Measurements from ENCODE around the gene C17orf50.
"Not testable (repeated sequence)": the region's sequence is repeated elsewhere in the genome, so short reads cannot be mapped to it uniquely, and the experiment has no call there.

Gene C17orf50

GRCh38 chr17:35735036-35735805 lies 25.5 kb upstream of the C17orf50 start:
- no peak for DNase-seq

GRCh38 chr17:35736236-35736635 lies 24.5 kb upstream of the C17orf50 start:
- DNase-seq, result no peak

GRCh38 chr17:35738519-35739133 lies 22.1 kb upstream of the C17orf50 start:
- DNase-seq, result no peak

GRCh38 chr17:35740216-35740615 lies 20.5 kb upstream of the C17orf50 start:
- no peak for DNase-seq

DNA sequence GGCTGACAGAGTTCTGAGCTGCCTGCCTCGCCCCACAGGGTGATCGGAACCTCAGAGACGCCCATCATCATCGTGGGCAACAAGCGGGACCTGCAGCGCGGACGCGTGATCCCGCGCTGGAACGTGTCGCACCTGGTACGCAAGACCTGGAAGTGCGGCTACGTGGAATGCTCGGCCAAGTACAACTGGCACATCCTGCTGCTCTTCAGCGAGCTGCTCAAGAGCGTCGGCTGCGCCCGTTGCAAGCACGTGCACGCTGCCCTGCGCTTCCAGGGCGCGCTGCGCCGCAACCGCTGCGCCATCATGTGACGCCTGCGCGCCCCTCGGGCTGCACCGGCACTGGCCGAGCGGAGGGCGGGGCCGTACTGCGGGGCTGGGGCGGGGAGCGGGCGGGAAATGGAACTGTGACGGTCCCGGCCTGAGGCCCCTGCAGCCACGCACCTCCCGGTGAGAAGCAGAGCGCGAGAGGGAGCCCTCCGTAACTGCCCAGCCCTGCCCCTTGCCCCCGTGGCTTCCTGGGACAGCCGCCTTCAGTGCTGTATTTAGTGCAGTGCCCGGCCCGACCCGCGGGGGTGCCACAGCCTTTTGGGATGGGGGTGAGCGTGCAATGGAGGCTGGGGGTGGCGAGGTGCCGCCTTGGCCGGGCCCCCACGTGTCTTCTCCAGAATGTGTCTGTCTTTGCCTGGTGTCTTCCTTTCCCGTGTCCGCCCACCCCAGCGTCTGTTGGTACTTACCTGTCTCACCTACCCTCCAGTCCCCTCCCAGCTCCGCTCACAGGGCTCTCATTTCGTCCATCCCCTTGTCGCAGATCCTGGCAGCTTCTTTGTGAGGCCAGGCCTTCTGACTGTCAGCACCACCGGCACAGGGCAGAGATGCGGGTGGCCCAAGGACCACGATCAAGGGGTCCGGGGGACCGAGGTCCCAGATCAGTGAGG lies 19.4 kb upstream of the C17orf50 start:
- peak; percentile 39 for DNase-seq

- DNase-seq, result no peak
These were observed 18.2 kb upstream of the C17orf50 start for GRCh38 chr17:35742496-35742895.

DNA sequence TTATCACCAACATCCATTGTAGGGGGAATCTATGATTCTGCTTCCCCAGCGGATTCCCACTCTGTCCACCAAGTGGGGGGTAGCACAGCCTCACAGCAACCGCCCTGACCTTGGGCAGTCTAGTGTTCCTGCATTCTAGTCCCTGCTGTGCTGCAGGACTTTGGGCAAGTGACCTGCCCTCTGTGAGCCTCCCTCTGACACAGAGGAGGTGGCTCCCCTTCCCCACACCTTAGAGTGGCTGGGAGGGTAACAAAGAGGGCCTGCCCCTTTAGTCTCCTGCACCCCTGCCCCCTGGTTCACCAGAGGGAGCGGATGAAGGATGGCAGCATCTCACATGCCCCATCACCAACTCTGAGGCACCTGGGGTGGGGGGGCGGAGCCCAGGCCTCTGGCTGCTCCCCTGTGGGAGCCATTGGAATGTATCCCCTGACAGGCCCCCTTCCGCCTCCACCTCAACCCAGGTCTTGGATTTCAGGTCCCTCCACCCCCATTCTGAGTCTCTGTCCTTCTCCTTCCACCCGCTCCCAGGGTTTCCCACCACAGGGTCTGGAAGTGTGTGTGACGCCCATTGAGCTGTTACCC lies 17.7 kb upstream of the C17orf50 start:
- no peak for DNase-seq

DNA sequence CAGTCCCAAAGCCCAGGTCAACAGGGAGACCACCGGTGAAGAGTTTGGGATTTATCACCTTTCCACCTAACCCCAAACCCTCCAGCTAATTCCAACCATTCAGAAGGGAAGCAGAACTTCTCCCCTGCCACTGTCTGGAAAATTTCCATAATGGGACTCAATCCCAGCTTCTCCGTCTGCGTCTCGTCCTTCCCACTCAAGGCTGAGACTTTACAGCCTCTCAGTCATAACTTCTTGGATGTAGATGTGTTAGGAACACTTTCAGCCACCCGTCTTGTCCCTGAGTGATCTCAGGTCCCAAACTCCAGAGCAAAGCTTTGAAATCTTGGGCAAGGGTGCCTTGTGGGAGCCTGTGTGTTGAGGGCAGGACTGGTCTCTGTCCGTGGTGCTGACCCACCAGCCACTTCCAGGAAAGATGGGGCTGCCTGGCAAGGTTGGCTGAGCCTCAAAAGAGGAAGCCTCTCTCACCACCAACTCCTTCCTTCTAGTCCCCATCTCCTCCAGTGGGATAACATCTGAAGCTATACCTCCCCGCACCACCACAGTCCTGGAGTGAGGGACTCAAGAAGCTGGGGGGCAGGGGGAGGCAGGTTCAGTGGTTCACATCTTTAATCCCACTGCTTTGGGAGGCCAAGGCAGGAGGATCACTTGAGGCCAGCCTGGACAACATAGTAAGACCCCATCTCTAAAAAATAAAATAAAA lies 16.9 kb upstream of the C17orf50 start:
- no peak for DNase-seq

- DNase-seq, result no peak
These were observed 15.9 kb upstream of the C17orf50 start for GRCh38 chr17:35744830-35745229.

GRCh38 chr17:35745246-35745645 lies 15.4 kb upstream of the C17orf50 start:
- no peak for DNase-seq

- DNase-seq, result no peak
These were observed 14.9 kb upstream of the C17orf50 start for GRCh38 chr17:35745749-35746320.

DNA sequence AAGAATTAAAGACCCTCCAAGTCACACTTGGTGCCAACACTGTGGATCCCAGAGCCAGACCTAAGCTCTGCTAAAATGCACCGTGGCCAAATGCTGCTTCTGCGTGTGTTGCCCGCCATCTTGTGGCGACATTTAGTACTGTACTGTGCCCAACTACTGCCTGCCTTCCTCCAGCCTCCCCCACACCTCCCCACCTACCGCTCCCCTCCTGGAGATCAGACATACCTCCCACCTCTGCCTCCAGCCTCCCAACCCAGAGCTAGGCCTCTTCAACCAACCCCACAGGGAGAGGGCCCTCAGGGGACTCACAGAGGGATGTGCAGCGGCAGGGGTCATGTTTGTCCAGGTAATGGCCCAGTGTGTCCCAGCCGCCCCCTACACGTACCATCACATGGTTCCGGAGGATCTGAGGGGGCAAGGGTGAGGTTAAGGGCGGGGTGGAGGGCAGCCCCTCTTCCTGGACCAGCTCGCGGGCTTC lies 13.1 kb upstream of the C17orf50 start:
- peak; percentile 68 for DNase-seq

DNA sequence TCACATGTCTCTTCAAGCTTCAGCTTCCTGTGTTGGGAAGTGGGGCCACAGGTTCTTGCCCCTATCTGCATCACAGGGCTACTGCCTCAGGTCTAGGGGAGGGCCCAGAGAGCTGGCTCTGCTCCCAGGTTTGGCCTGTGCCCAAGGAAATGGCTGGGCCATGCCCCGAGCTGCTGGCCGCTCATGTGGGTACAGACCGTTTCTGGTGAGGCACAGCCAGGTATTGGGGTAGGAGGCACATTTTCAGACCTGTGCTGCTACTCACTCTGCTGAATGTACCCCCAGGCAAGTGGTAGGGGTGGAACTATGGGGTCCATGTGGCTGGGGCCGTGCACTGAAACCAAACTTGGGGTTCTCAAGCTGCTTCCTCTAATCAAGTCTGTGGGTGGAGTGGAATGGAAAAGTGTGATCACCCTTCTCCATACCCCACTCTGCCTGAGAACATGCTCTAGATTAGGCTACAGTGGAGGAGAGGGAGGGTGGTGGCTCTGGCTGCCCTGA lies 12.3 kb upstream of the C17orf50 start:
- no peak for DNase-seq

- no peak for DNase-seq
These were observed 11.7 kb upstream of the C17orf50 start for GRCh38 chr17:35748979-35749378.

DNA sequence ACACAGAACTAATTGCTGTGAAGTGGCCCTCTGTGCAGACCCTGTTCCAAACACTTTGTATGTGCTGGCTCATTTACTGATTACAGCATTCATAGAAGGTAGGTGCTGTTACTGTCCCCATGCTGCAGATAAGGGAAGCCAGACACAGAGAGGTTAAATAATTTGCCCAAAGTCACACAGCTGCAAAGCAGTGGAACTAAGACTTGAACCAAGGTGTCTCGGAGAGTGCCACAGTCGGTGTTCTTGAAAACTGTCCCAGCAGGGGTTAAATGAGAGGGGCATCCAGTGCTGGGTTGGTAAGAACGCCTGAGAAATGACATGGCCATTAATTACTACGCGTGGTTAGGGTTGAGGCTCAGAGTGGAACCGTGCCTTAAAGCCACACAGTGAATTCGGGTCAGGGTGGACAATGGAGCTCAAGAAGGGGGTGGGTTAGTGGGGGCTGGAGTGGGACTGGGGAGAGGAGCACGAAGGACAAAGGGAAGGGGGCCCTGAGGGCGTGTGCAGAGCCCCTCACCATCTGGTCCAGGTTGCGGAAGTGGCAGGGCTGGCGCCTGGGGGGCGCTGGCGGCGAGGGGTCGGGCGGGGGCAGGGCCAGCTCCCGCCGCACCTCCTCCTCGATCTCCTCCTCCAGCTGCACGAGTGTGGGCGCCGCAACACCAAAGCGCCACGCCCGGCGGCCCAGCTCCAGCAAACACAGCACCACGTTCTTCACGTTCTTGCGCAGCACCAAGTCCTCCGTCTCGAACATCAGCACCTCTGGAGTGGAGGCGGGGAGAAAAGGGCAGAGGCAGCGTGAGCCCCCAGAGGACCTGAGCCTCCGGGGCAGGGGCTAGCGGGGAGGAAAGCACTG lies 10.9 kb upstream of the C17orf50 start:
- DNase-seq, result no peak

DNA sequence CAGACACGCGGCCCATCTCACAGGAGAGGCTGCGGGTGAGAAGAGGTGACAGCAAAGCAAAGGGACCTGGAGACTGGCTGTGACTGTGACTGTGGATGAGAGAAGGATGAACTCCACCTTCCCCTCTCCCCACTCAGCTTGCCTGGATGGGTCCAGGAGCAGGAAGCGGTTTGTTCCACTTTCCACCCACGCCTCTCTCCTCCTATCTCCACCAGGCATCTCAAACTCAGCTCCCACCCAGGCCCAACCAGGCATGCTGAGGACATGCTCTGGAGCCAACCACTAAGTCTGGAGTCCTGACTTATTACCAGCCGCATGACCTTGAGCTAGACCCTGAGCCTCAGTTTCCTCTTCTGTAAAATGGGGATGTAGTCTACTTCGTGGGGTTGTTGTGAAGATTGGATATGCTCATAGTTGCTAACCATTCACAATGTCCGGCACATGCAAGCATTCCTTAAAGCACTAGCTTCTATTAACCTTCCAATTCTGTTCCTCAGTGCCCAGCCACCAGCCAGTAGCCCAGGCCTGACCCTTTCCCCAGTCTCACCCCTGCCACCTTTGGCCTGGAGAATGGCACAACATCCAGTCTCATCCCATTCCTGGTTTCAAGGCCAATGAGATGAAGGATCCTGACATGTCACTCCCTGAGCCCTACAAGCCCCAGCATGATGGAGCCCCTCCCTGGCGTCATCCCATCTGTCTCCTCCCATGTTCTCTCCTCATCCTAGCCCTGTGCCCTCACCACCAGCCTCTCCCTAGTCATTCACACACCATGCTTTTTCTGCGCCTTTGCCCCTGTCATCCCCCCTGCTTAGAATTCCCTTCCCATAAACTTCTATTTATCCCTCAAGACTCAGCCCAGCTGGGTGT lies 9.9 kb upstream of the C17orf50 start:
- DNase-seq, result no peak

DNA sequence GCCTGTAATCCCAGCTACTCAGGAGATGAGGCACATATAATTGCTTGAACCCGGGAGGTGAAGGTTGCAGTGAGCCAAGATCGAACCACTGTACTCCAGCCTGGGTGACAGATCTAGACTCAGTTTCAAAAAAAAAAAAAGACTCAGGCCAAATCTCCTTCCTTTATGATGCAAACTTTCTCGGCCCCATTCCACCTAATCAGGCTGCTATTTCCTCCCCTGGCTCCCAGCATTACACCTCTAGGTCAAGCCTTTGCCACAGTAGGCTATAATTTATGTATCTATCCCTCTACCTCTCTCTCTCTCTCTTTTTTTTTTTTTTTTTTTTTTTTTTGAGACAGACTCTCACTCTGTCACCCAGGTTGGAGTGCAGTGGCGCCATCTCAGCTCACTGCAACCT lies 9.1 kb upstream of the C17orf50 start:
- not testable (repeated sequence) for DNase-seq

DNA sequence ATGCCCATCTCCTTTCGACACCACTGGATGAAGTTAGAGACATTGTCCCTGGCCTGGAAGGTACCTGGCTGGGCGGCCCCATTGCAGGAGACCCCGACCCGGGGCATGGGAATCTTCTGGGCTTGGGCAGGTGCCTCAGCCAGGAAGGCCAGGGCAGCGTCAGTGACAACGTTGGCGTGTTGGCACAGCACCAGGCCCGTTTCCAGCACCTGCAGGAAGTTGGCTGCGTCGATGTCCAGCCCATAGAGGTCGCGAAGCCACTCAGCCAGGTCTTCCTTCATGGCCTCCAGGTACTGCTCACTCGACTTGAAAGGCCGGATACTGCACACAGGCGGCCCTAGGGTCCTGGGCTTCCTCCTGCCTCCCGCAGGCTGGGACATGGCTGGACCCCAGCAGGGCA lies 8.2 kb upstream of the C17orf50 start:
- no peak for DNase-seq

DNA sequence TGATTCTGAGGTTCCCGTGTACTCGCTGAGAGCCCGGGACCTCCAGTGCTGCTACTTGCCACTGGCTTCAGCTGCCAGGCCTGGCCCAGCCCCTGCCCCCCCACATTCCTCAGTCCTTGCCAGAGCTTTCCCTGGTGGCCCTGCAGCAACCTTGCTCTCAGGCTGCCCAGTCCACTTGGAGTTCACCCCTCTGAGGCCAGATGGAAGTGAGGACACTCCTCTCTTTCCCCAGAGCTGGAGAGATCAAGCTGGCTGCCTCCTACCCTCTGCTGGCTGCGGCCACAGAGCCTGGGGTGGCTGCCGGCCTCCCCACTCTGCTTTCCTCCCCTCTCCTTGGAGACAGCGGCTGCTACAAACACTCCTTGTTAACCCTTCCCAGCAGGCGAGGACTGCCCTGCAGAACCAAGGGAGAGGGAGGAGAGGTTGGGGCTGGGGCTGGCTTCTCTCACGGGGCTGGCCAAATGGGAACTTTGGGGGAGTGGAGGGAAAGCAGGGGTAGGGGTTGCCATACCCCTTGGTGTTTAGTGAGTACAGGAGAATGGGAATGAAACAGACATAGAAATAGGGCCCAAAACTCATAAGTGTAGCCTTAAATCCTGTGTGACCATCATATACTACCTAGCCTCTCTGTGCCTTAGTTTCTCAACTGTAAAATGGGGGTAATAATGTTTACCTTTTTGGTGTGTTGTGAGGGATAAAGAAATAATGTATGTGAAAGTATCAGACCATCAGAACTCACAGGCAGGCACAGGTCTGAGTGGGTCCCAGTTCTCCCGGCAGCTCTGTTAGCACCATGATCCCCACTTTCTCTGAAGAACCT lies 7.5 kb upstream of the C17orf50 start, which contains the start of gene GAS2L2:
Gene GAS2L2 (minus strand): TSS at position 295 of the 820 bp plus-strand sequence. CDS start 389 bp downstream, outside the sequence.
- DNase-seq, result no peak

Data from NCI-H345 (cell line).